Naive thymus-derived CD4-positive, alpha-beta T cell (primary cell): Measurements from ENCODE around the gene HEXD. TPM values are rescaled to one million over a fixed set of nuclear protein-coding genes. Genes with fewer than 3 reads are reported as not detected.

ENCODE experiments used
- ATAC-seq: fragments of 150-1000 bp; cut with Tn5 transposase; 2 replicates; pipeline ENCODE4 v1.10.0; 2021; ENCODE audit warnings: mild to moderate bottlenecking, moderate library complexity
- CTCF ChIA-PET: fragments of 350-600 bp; sonication (Branson Sonifier 250); formaldehyde crosslinking; loops from one replicate; lab custom pipeline; 2021; ENCODE audit warnings: antibody characterized with exemption; lab: Charles Lee
- POLR2A ChIA-PET: fragments of 350-600 bp; sonication (Branson Sonifier 250); formaldehyde crosslinking; loops from one replicate; lab custom pipeline; 2021; ENCODE audit warnings: antibody characterized with exemption, inconsistent platforms; lab: Charles Lee
- DNase-seq, 9 donors: peaks; one replicate each; pipeline versions ENCODE4 v3.0.0 to v3.0.0-alpha.2; 2020 to 2022; ENCODE audit warnings: mixed read lengths in 1 of 9
- H3K27ac ChIP-seq: one replicate; pipeline ENCODE4 v1.7.0; 2013; ENCODE audit warnings: mild to moderate bottlenecking, low read depth, low read length, moderate library complexity
- H3K27me3 ChIP-seq, 2 donors: one replicate each; pipeline ENCODE4 v1.7.0; 2013; ENCODE audit warnings: low read length in 2 of 2, mild to moderate bottlenecking in 2 of 2, moderate library complexity in 2 of 2; ENCODE audit not compliant: control insufficient read depth in 2 of 2, insufficient read depth in 2 of 2
- H3K36me3 ChIP-seq, 3 experiments: 1 replicate in 2 of 3; 2 replicates in 1 of 3; pipeline ENCODE4 v1.7.0; 2013; ENCODE audit warnings: low read length in 3 of 3, mild to moderate bottlenecking in 3 of 3, moderate library complexity in 1 of 3; ENCODE audit not compliant: insufficient read depth in 3 of 3, control insufficient read depth in 2 of 3
- H3K4me1 ChIP-seq, 2 donors: one replicate each; pipeline ENCODE4 v1.7.0; 2013; ENCODE audit warnings: low read length in 2 of 2, mild to moderate bottlenecking in 2 of 2, moderate library complexity in 1 of 2; ENCODE audit not compliant: control insufficient read depth in 2 of 2, insufficient read depth in 2 of 2
- H3K4me3 ChIP-seq: 2 replicates; pipeline ENCODE4 v1.7.0; 2013; ENCODE audit warnings: mild to moderate bottlenecking, low read length
- H3K9me3 ChIP-seq, 3 experiments: 1 replicate in 2 of 3; 2 replicates in 1 of 3; pipeline ENCODE4 v1.7.0; 2013; ENCODE audit warnings: low read length in 3 of 3; ENCODE audit not compliant: control insufficient read depth in 2 of 3
- H3K27ac Mint-ChIP-seq, 9 donors: one replicate each; pipeline ENCODE4 v1.8.0; 2020 to 2022; ENCODE audit warnings: mixed read lengths in 9 of 9, mild to moderate bottlenecking in 8 of 9, moderate library complexity in 5 of 9, inconsistent platforms in 2 of 9
- H3K27me3 Mint-ChIP-seq, 5 donors: one replicate each; pipeline ENCODE4 v1.8.0; 2021 to 2022; ENCODE audit warnings: mixed read lengths in 5 of 5, mild to moderate bottlenecking in 1 of 5
- H3K36me3 Mint-ChIP-seq, 5 donors: one replicate each; pipeline ENCODE4 v1.8.0; 2020 to 2022; ENCODE audit warnings: mixed read lengths in 5 of 5, mild to moderate bottlenecking in 3 of 5, inconsistent platforms in 1 of 5
- H3K4me1 Mint-ChIP-seq, 7 donors: one replicate each; pipeline ENCODE4 v1.8.0; 2020 to 2022; ENCODE audit warnings: mixed read lengths in 7 of 7, mild to moderate bottlenecking in 3 of 7, inconsistent platforms in 1 of 7
- H3K4me3 Mint-ChIP-seq, 10 donors: one replicate each; pipeline ENCODE4 v1.8.0; 2020 to 2022; ENCODE audit warnings: mild to moderate bottlenecking in 10 of 10, mixed read lengths in 10 of 10, moderate library complexity in 6 of 10, inconsistent platforms in 2 of 10
- H3K9me3 Mint-ChIP-seq, 11 donors: one replicate each; pipeline ENCODE4 v1.8.0; 2020 to 2022; ENCODE audit warnings: mixed read lengths in 11 of 11, mild to moderate bottlenecking in 4 of 11, inconsistent platforms in 1 of 11, moderate library complexity in 1 of 11
- intact Hi-C, 2 donors: fragments of 100-400 bp; cut with micrococcal nuclease; formaldehyde crosslinking; loops; one replicate each; pipeline ENCODE4 v1.15.1; 2023
- polyA plus RNA-seq, 2 donors: library from polyadenylated mRNA; unstranded; fragments of 300-500 nt; fragmentation: Illumina TruSeq; gene quantifications; one replicate each; pipeline ENCODE4 v1.2.3, GENCODE V29; 2021
- total RNA-seq, 6 experiments: library from RNA in 5 of 6; stranded (reverse) in 5 of 6; gene quantifications; 1 replicate in 5 of 6; 2 replicates in 1 of 6; pipeline ENCODE4 v1.2.3 and lab custom pipeline; 2021 to 2026

Gene HEXD
- total and polyA plus RNA-seq, 7 experiments from 2014 or later: 12.5 to 153 (median 66.8) TPM

GRCh38 chr17:82463391-82463790 is 45.2 kb downstream of the HEXD start:
- intact Hi-C loops: no loop called here
- DNase-seq: no peak
- ChIA-PET POLR2A (interaction anchor here (0.7 to 2.5 kb wide), 4 partner anchors 8 to 57 kb away, joined by 3 to 7 read pairs (median 3); partner anchors contain the start of gene FOXK2), CTCF (no interaction called here)
- no peak for ATAC-seq
- Histone ChIP-seq H3K4me1 (peaks cover 8 to 11% of the 10 kb centered on the region in 2 donors), H3K9me3 (no peaks in the 10 kb centered on the region), H3K27ac (no peak overlapping the region), H3K36me3 (peaks cover 11 to 64% (median 15%) of the 10 kb centered on the region in 3 experiments), H3K27me3 (no peaks in the 10 kb centered on the region), H3K4me3 (no peak overlapping the region)
- Mint-ChIP-seq H3K9me3 (no peaks in the 10 kb centered on the region), H3K4me3 (no peak overlapping the region), H3K27me3 (no peaks in the 10 kb centered on the region), H3K27ac (peak overlapping the region in 3 of 9 donors; percentile 68 to 72 (median 72)), H3K36me3 (peaks cover 6 to 43% (median 12%) of the 10 kb centered on the region in 5 donors), H3K4me1 (peaks cover 14 to 65% (median 25%) of the 10 kb centered on the region in 7 donors)

GRCh38 chr17:82463925-82464566 is 45.9 kb downstream of the HEXD start:
- Mint-ChIP-seq H3K4me1 (peaks cover 14 to 69% (median 25%) of the 10 kb centered on the region in 7 donors), H3K27me3 (no peaks in the 10 kb centered on the region), H3K27ac (peak overlapping the region in 1 of 9 donors; percentile 68), H3K9me3 (no peaks in the 10 kb centered on the region), H3K36me3 (peaks cover 9 to 49% (median 18%) of the 10 kb centered on the region in 5 donors), H3K4me3 (no peak overlapping the region)
- DNase-seq (no peak), ATAC-seq (no peak)
- H3K27ac ChIP-seq: no peak overlapping the region
- peaks cover 18 to 71% (median 20%) of the 10 kb centered on the region in 3 experiments for H3K36me3 ChIP-seq
- no peaks in the 10 kb centered on the region for H3K9me3 ChIP-seq
- H3K4me3 ChIP-seq: no peak overlapping the region
- H3K4me1 ChIP-seq: peaks cover 6 to 11% of the 10 kb centered on the region in 2 donors
- intact Hi-C loops: no loop called here
- H3K27me3 ChIP-seq: no peaks in the 10 kb centered on the region
- ChIA-PET CTCF (no interaction called here), POLR2A (interaction anchor here (0.6 to 2.5 kb wide), 5 partner anchors 9 to 633 kb away, joined by 3 to 7 read pairs (median 3); partner anchors contain the start of gene FOXK2)

- ATAC-seq (no peak), DNase-seq (no peak)
- peaks cover 18 to 76% (median 23%) of the 10 kb centered on the region in 3 experiments for H3K36me3 ChIP-seq
- POLR2A ChIA-PET: interaction anchor here (2.5 kb wide), 1 partner anchor 15 kb away, joined by 7 read pairs; no protein-coding TSS in a partner anchor
- intact Hi-C loops: no loop called here
- peaks cover 14 to 68% (median 20%) of the 10 kb centered on the region in 7 donors for H3K4me1 Mint-ChIP-seq
- H3K27ac ChIP-seq: no peak overlapping the region
- no peaks in the 10 kb centered on the region for H3K27me3 ChIP-seq
- CTCF ChIA-PET: no interaction called here
- H3K9me3 Mint-ChIP-seq: no peaks in the 10 kb centered on the region
- H3K27me3 Mint-ChIP-seq: no peaks in the 10 kb centered on the region
- H3K4me3 ChIP-seq: no peak overlapping the region
- peaks cover 1 to 6% of the 10 kb centered on the region in 2 donors for H3K4me1 ChIP-seq
- H3K9me3 ChIP-seq: no peaks in the 10 kb centered on the region
- peak overlapping the region in 1 of 9 donors; percentile 70 for H3K27ac Mint-ChIP-seq
- H3K36me3 Mint-ChIP-seq: peaks cover 9 to 53% (median 22%) of the 10 kb centered on the region in 5 donors
- no peak overlapping the region for H3K4me3 Mint-ChIP-seq
Observed at GRCh38 chr17:82464567-82464929, 46.4 kb downstream of the HEXD start.

GRCh38 chr17:82465023-82465603 is 47.0 kb downstream of the HEXD start:
- intact Hi-C loops: no loop called here
- Mint-ChIP-seq H3K9me3 (no peaks in the 10 kb centered on the region), H3K27me3 (no peaks in the 10 kb centered on the region), H3K27ac (peak overlapping the region in 2 of 9 donors; percentile 64 to 70), H3K4me3 (no peak overlapping the region), H3K36me3 (peaks cover 9 to 56% (median 22%) of the 10 kb centered on the region in 5 donors), H3K4me1 (peaks cover 14 to 71% (median 19%) of the 10 kb centered on the region in 7 donors)
- no peak overlapping the region for H3K4me3 ChIP-seq
- ATAC-seq: no peak
- ChIA-PET CTCF (no interaction called here), POLR2A (no interaction called here)
- no peak for DNase-seq
- H3K9me3 ChIP-seq: no peaks in the 10 kb centered on the region
- no peak overlapping the region for H3K27ac ChIP-seq
- no peaks in the 10 kb centered on the region for H3K27me3 ChIP-seq
- H3K36me3 ChIP-seq: peaks cover 18 to 78% (median 23%) of the 10 kb centered on the region in 3 experiments
- H3K4me1 ChIP-seq: peaks cover 0 to under 1% of the 10 kb centered on the region in 2 donors

GRCh38 chr17:82468692-82469091 is 50.5 kb downstream of the HEXD start:
- ATAC-seq: no peak
- no peak for DNase-seq
- no peaks in the 10 kb centered on the region for H3K9me3 ChIP-seq
- no peaks in the 10 kb centered on the region for H3K27me3 ChIP-seq
- CTCF ChIA-PET: no interaction called here
- intact Hi-C loops: no loop called here
- H3K4me1 Mint-ChIP-seq: peaks cover 5 to 44% (median 10%) of the 10 kb centered on the region in 7 donors
- H3K4me3 ChIP-seq: no peak overlapping the region
- no peaks in the 10 kb centered on the region for H3K9me3 Mint-ChIP-seq
- no peak overlapping the region for H3K27ac Mint-ChIP-seq
- peaks cover 9 to 51% (median 27%) of the 10 kb centered on the region in 5 donors for H3K36me3 Mint-ChIP-seq
- H3K27me3 Mint-ChIP-seq: no peaks in the 10 kb centered on the region
- H3K4me1 ChIP-seq: no peaks in the 10 kb centered on the region
- H3K4me3 Mint-ChIP-seq: no peak overlapping the region
- peaks cover 7 to 66% (median 11%) of the 10 kb centered on the region in 3 experiments for H3K36me3 ChIP-seq
- H3K27ac ChIP-seq: no peak overlapping the region
- POLR2A ChIA-PET: no interaction called here

- Histone ChIP-seq H3K27ac (no peak overlapping the region), H3K36me3 (peaks cover 7 to 66% (median 11%) of the 10 kb centered on the region in 3 experiments), H3K4me3 (no peak overlapping the region), H3K4me1 (no peaks in the 10 kb centered on the region), H3K9me3 (no peaks in the 10 kb centered on the region), H3K27me3 (no peaks in the 10 kb centered on the region)
- no peak overlapping the region for H3K4me3 Mint-ChIP-seq
- H3K36me3 Mint-ChIP-seq: peaks cover 4 to 42% (median 27%) of the 10 kb centered on the region in 5 donors
- POLR2A ChIA-PET: no interaction called here
- peaks cover 2 to 31% (median 7%) of the 10 kb centered on the region in 7 donors for H3K4me1 Mint-ChIP-seq
- H3K9me3 Mint-ChIP-seq: no peaks in the 10 kb centered on the region
- ATAC-seq: no peak
- intact Hi-C loops: no loop called here
- DNase-seq: no peak
- H3K27me3 Mint-ChIP-seq: no peaks in the 10 kb centered on the region
- CTCF ChIA-PET: no interaction called here
- H3K27ac Mint-ChIP-seq: no peak overlapping the region
Observed at GRCh38 chr17:82470065-82470464, 51.9 kb downstream of the HEXD start.
